Neuronal stem cell (in vitro differentiated cells): ENCODE data around the gene MPZL2.

Source experiments
- DNase-seq: peaks from one replicate; pipeline ENCODE4 v3.0.0-alpha.2; 2013; ENCODE audit warnings: low spot score
- H2AFZ ChIP-seq: one replicate; pipeline ENCODE4 v1.6.1; 2013; ENCODE audit warnings: mild to moderate bottlenecking, low read length, inconsistent platforms
- H2AK5ac ChIP-seq: 2 replicates; pipeline ENCODE4 v1.6.1; 2013; ENCODE audit warnings: low read depth, mild to moderate bottlenecking, inconsistent platforms, low read length, moderate library complexity, mixed read lengths
- H2BK120ac ChIP-seq: 2 replicates; pipeline ENCODE4 v1.6.1; 2013; ENCODE audit warnings: low read depth, mild to moderate bottlenecking, inconsistent platforms, low read length, moderate library complexity, mixed read lengths
- H2BK12ac ChIP-seq: one replicate; pipeline ENCODE4 v1.6.1; 2013; ENCODE audit warnings: low read length, inconsistent platforms
- H2BK15ac ChIP-seq: 2 replicates; pipeline ENCODE4 v1.6.1; 2013; ENCODE audit warnings: mild to moderate bottlenecking, low read length, inconsistent platforms, mixed read lengths
- H2BK5ac ChIP-seq: one replicate; pipeline ENCODE4 v1.6.1; 2013; ENCODE audit warnings: inconsistent platforms, mild to moderate bottlenecking, low read length, moderate library complexity
- H3K14ac ChIP-seq: one replicate; pipeline ENCODE4 v1.6.1; 2013; ENCODE audit warnings: low read length, inconsistent platforms
- H3K18ac ChIP-seq: 2 replicates; pipeline ENCODE4 v1.6.1; 2013; ENCODE audit warnings: low read length, inconsistent platforms
- H3K23ac ChIP-seq: 2 replicates; pipeline ENCODE4 v1.6.1; 2013; ENCODE audit warnings: low read depth, mild to moderate bottlenecking, mixed read lengths, low read length, inconsistent platforms; ENCODE audit not compliant: poor library complexity
- H3K27ac ChIP-seq: replicated peaks from 3 replicates; pipeline ENCODE4 v1.5.1; 2013; ENCODE audit warnings: low read length, inconsistent platforms
- H3K27me3 ChIP-seq, 3 experiments: 2 replicates each; pipeline ENCODE4 v1.6.1; 2013; ENCODE audit warnings: low read length in 3 of 3, mild to moderate bottlenecking in 2 of 3, inconsistent platforms in 1 of 3, low read depth in 1 of 3, mixed read lengths in 1 of 3, moderate library complexity in 1 of 3; ENCODE audit not compliant: control insufficient read depth in 3 of 3, insufficient read depth in 3 of 3
- H3K36me3 ChIP-seq, 2 donors: replicated peaks in 1 of 2; 2 replicates each; pipeline ENCODE4 v1.6.1; 2013; ENCODE audit warnings: low read length in 2 of 2; ENCODE audit not compliant: control insufficient read depth in 2 of 2, insufficient read depth in 2 of 2
- H3K4ac ChIP-seq: 2 replicates; pipeline ENCODE4 v1.6.1; 2013; ENCODE audit warnings: inconsistent platforms, mild to moderate bottlenecking, low read length, moderate library complexity
- H3K4me1 ChIP-seq, 2 donors: 1 replicate in 1 of 2; 2 replicates in 1 of 2; pipeline ENCODE4 v1.6.1; 2013; ENCODE audit warnings: low read length in 2 of 2, low read depth in 1 of 2; ENCODE audit not compliant: control insufficient read depth in 2 of 2, insufficient read depth in 1 of 2
- H3K4me2 ChIP-seq: one replicate; pipeline ENCODE4 v1.6.1; 2013; ENCODE audit warnings: mild to moderate bottlenecking, low read length, inconsistent platforms; ENCODE audit not compliant: insufficient read depth, poor library complexity, severe bottlenecking
- H3K4me3 ChIP-seq, 2 donors: 2 replicates each; pipeline ENCODE4 v1.5.1; 2013; ENCODE audit warnings: low read length in 2 of 2, mild to moderate bottlenecking in 2 of 2, inconsistent platforms in 1 of 2, moderate library complexity in 1 of 2
- H3K79me1 ChIP-seq: one replicate; pipeline ENCODE4 v1.6.1; 2013; ENCODE audit warnings: low read depth, mild to moderate bottlenecking, inconsistent platforms, low read length, moderate library complexity
- H3K9ac ChIP-seq: one replicate; pipeline ENCODE4 v1.6.1; 2013; ENCODE audit warnings: mild to moderate bottlenecking, low read depth, low read length, inconsistent platforms; ENCODE audit not compliant: poor library complexity
- H3K9me3 ChIP-seq, 2 donors: replicated peaks in 1 of 2; 2 replicates each; pipeline versions ENCODE3 to v1.6.1; 2013; ENCODE audit warnings: low read length in 2 of 2, mild to moderate bottlenecking in 2 of 2, inconsistent platforms in 1 of 2, low read depth in 1 of 2, mixed read lengths in 1 of 2, moderate library complexity in 1 of 2; ENCODE audit not compliant: control insufficient read depth in 2 of 2, insufficient read depth in 1 of 2
- H4K8ac ChIP-seq: one replicate; pipeline ENCODE4 v1.6.1; 2013; ENCODE audit warnings: low read depth, mild to moderate bottlenecking, inconsistent platforms, low read length, moderate library complexity
- H4K91ac ChIP-seq: one replicate; pipeline ENCODE4 v1.6.1; 2013; ENCODE audit warnings: low read length, low read depth, mild to moderate bottlenecking, inconsistent platforms; ENCODE audit not compliant: poor library complexity
- WGBS, 2 donors: extraction: QIAGEN DNeasy Blood & Tissue Kit; methylation state at CpG; one replicate each; pipeline ENCODE4 v1.1.7; 2013; ENCODE audit warnings: missing lambda C conversion rate in 2 of 2, mixed read lengths in 1 of 2; ENCODE audit not compliant: insufficient read length in 2 of 2, insufficient replicate concordance in 1 of 2; ENCODE audit errors: extremely low coverage in 2 of 2; 5-methylcytosine and 5-hydroxymethylcytosine counted together

The MPZL2 gene

DNA sequence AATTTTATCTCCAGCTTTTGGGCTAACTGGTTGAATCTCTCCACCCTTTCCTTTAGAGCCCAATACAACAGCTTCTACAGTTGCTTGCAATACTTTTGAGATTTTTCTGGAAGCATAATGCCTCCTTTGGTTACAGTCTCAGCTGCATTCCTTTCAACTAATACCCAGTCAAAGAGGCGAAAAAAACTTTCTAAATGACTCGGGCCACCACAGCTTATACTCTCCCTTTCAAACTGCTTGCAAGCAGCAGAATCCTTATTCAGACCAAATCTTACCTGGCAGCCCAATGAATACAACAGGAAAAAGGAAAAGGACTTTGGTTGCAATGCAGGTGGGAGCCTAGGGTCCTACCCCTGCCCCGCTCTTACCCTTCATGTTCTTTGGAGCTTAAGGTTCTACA is 55.1 kb downstream of the MPZL2 start:
- no peak overlapping the region for H2BK120ac ChIP-seq
- H3K27ac ChIP-seq, result no peak overlapping the region
- no CpG with 5 or more reads among the region's 3 CpGs for WGBS, 2 donors

DNA sequence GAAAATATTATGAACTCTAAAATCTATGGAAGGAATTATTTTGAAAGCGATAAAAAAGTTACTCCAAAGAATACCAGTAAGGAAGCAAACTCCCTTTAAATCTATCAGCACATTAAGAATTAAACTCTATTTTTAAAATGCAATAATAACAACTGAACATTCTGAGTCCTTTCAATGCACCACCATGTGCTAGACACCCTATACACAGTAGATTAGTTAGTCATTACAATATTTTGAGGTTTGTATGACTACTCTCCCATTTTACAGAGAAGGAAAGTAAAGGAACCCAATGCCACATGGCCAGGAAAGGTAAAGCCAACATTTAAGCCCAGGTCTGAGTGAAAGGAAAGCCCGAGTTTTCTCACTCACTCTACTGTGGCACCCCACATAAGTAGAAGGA is 57.0 kb downstream of the MPZL2 start:
- no peak overlapping the region for H2BK15ac ChIP-seq
- DNase-seq, result no peak
- WGBS, 2 donors, result no CpG with 5 or more reads among the region's 2 CpGs

More for the DNA sequence above, 55.1 kb downstream of the MPZL2 start:
- H3K4me1 ChIP-seq, result peaks cover 0 to 16% of the 10 kb centered on the region in 2 donors
- H3K4me3 ChIP-seq, result no peak overlapping the region
- H3K4me2 ChIP-seq, result no peak overlapping the region
- no peak overlapping the region for H3K23ac ChIP-seq
- no peaks in the 10 kb centered on the region for H3K79me1 ChIP-seq
- H3K9me3 ChIP-seq, result no peaks in the 10 kb centered on the region
- H4K8ac ChIP-seq, result no peak overlapping the region
- H2AFZ ChIP-seq, result no peak overlapping the region
- H3K36me3 ChIP-seq, result no peaks in the 10 kb centered on the region
- H3K9ac ChIP-seq, result no peak overlapping the region
- no peak overlapping the region for H2BK5ac ChIP-seq
- H3K4ac ChIP-seq, result no peak overlapping the region
- no peak overlapping the region for H2BK15ac ChIP-seq
- H3K27me3 ChIP-seq, result peaks cover 0 to 47% (median 2%) of the 10 kb centered on the region in 3 experiments
- no peak for DNase-seq
- H3K14ac ChIP-seq, result no peak overlapping the region
- no peak overlapping the region for H2AK5ac ChIP-seq
- H4K91ac ChIP-seq, result no peak overlapping the region
- H2BK12ac ChIP-seq, result no peak overlapping the region
- H3K18ac ChIP-seq, result no peak overlapping the region

DNA sequence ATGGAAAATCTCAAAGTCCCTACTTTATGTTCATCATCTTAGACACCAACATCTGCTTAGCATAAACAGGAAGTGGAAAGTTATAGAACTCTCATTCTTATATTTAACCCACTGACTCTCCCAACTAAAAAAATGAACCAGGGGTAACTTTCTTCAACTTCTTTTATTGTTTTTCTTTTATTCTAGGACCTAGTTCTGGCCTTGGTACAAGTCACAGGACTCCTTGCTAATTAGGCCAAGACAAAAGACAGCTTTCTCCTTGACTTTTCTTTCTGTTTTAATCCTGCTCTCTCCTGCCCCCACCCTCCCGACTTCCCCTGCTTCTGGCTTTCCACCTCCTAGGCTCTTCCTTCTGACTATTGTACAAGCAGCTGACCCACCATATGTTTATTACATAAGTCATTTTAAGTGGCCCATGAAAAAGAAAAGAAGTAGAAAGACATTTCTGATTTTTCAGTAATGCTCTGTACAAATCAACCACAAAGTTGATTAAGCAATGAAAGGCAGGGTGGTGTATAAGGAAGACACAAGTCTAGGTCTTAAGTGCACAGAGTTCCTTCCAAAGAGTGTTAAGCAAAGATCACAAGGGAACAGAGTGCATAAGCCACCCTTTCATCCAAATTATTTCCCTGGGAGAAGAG is 57.6 kb downstream of the MPZL2 start:
- DNase-seq, result no peak
- Histone ChIP-seq H2BK5ac (no peak overlapping the region), H3K4me3 (no peak overlapping the region), H3K27ac (no peak overlapping the region), H3K9ac (no peak overlapping the region), H3K9me3 (no peaks in the 10 kb centered on the region), H2BK15ac (no peak overlapping the region), H3K4me2 (no peak overlapping the region), H3K4ac (no peak overlapping the region), H4K8ac (no peak overlapping the region), H2AK5ac (no peak overlapping the region), H4K91ac (no peak overlapping the region), H3K36me3 (no peaks in the 10 kb centered on the region), H3K27me3 (peaks cover 0 to 62% (median 2%) of the 10 kb centered on the region in 3 experiments), H3K18ac (no peak overlapping the region), H3K23ac (no peak overlapping the region), H3K14ac (no peak overlapping the region), H2BK12ac (no peak overlapping the region), H3K79me1 (no peaks in the 10 kb centered on the region), H3K4me1 (peaks cover 0 to 8% of the 10 kb centered on the region in 2 donors), H2BK120ac (no peak overlapping the region), H2AFZ (no peak overlapping the region)
- no CpG with 5 or more reads among the region's 1 CpG for WGBS, 2 donors

More for the DNA sequence above, 57.0 kb downstream of the MPZL2 start:
- H3K23ac ChIP-seq, result no peak overlapping the region
- H3K27me3 ChIP-seq, result peaks cover 0 to 58% (median 2%) of the 10 kb centered on the region in 3 experiments
- H2BK5ac ChIP-seq, result no peak overlapping the region
- peaks cover 0 to 12% of the 10 kb centered on the region in 2 donors for H3K4me1 ChIP-seq
- no peak overlapping the region for H2AK5ac ChIP-seq
- no peak overlapping the region for H3K4ac ChIP-seq
- H3K36me3 ChIP-seq, result no peaks in the 10 kb centered on the region
- H2AFZ ChIP-seq, result no peak overlapping the region
- H2BK120ac ChIP-seq, result no peak overlapping the region
- H3K14ac ChIP-seq, result no peak overlapping the region
- H3K4me2 ChIP-seq, result no peak overlapping the region
- no peaks in the 10 kb centered on the region for H3K79me1 ChIP-seq
- no peaks in the 10 kb centered on the region for H3K9me3 ChIP-seq
- H2BK12ac ChIP-seq, result no peak overlapping the region
- H3K27ac ChIP-seq, result no peak overlapping the region
- H4K91ac ChIP-seq, result no peak overlapping the region
- H3K4me3 ChIP-seq, result no peak overlapping the region
- no peak overlapping the region for H3K18ac ChIP-seq
- H4K8ac ChIP-seq, result no peak overlapping the region
- no peak overlapping the region for H3K9ac ChIP-seq

DNA sequence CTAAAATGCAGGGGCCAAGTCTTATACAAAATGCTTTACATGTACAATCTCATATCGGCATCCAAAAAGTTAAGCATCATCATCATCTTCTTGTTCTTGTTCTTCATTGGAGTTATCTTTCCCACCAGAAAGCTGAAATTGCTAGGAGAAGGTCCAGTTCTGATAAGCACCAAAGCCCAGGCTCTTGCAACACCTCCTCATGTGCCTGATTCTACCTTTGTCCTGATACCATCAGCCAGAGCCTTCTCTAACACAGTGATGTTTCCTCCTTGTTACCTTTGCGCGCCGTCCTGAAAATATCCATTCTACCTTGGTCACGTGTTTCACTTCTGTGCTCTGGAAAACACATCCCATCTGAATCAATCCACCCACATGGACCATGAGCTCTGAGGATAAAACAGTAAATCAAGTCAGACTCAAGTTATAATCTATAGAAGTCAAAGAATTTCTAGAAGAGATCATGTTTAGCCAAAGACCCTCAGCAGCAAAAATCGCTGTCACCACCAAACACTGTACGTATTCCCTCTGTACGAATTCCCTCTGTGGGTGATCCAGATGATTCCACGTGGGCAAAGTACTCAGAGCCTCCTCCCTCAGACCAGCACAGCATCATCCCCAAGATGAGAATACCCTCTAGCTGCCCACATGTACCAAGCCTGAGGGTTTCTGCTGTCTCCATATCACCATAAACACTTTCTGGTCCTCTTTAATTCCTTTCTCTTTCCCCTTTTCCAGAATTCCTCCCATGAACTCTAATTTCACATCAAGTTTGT is 58.3 kb downstream of the MPZL2 start:
- no CpG with 5 or more reads among the region's 9 CpGs for WGBS, 2 donors
- H3K14ac ChIP-seq, result no peak overlapping the region
- no peak overlapping the region for H3K4me2 ChIP-seq
- no peak overlapping the region for H4K91ac ChIP-seq
- no peak overlapping the region for H3K27ac ChIP-seq
- H2BK12ac ChIP-seq, result no peak overlapping the region
- H3K4ac ChIP-seq, result no peak overlapping the region
- no peak overlapping the region for H4K8ac ChIP-seq
- H3K18ac ChIP-seq, result no peak overlapping the region
- H3K9me3 ChIP-seq, result no peaks in the 10 kb centered on the region
- no peak overlapping the region for H2BK120ac ChIP-seq
- H2BK5ac ChIP-seq, result no peak overlapping the region
- peaks cover 2 to 61% (median 2%) of the 10 kb centered on the region in 3 experiments for H3K27me3 ChIP-seq
- no peak overlapping the region for H3K4me3 ChIP-seq
- H3K36me3 ChIP-seq, result no peaks in the 10 kb centered on the region
- H2BK15ac ChIP-seq, result no peak overlapping the region
- peaks cover 0 to 6% of the 10 kb centered on the region in 2 donors for H3K4me1 ChIP-seq
- no peak overlapping the region for H2AK5ac ChIP-seq
- DNase-seq, result no peak
- H3K23ac ChIP-seq, result no peak overlapping the region
- no peak overlapping the region for H3K9ac ChIP-seq
- no peaks in the 10 kb centered on the region for H3K79me1 ChIP-seq
- H2AFZ ChIP-seq, result no peak overlapping the region
